K562 treated with DMSO at 1 percent for 12 hours (cell line): ENCODE results near the gene WDFY2. TPM values are rescaled to one million over a fixed set of nuclear protein-coding genes. Genes with fewer than 3 reads are reported as not detected.

Experiments
- total RNA-seq: library from RNA; unstranded; fragments of 300-600 nt; gene quantifications from 2 replicates; pipeline ENCODE4 v1.2.3, GENCODE V29; 2022; ENCODE audit not compliant: insufficient read depth

WDFY2 gene
- total RNA-seq = 2.1 and 7.0 TPM in 2 replicates

GRCh38 chr13:51583875-51584730 is at the start of gene WDFY2:
Gene WDFY2, plus strand, starts transcription at chr13:51584462. Its CDS starts 226 bp downstream, at chr13:51584688.

GRCh38 chr13:51803422-51804294 is 219.4 kb downstream of the WDFY2 start, which contains the start of gene DHRS12:
Gene DHRS12, minus strand, starts transcription at chr13:51804163. Its CDS starts 4,504 bp downstream, at chr13:51799659.

Other genes with a start within 250 kb of the WDFY2 start
- not detected in 2 replicates for gene SERPINE3, start 244.8 kb upstream of the WDFY2 start, total RNA-seq
- gene INTS6, start 131.4 kb upstream of the WDFY2 start, total RNA-seq = 4.9 and 19.2 TPM in 2 replicates
- gene DHRS12, start 219.7 kb downstream of the WDFY2 start, total RNA-seq = 2.0 and 4.2 TPM in 2 replicates